ENCODE measurements around the gene GPANK1. TPM values are rescaled to one million over a fixed set of nuclear protein-coding genes. Genes with fewer than 3 reads are reported as not detected.

GPANK1 gene
- total RNA-seq, 1 experiment from 2014 or later, result 32.2 TPM

DNA sequence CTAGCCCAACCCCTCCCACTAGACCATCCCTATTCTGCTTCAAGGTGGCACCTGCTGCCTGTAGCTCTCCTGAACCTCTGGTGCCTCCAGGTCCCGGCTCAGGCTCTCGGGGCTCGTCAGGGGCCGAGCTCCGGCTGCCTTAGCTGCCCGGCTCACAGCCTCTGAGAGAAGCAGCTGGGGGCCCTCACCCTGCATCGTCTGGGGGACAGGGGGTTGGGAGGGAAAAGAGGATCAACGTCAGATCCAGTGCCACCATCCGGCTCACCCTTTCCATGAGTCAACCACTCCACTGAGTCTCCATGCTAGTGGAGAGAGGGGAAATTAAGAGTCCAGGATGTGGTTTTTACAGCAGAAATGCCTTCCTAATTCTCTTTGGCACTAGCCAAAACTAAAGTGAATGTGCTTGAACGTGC lies 25.3 kb downstream of the GPANK1 start:
- Mint-ChIP-seq H3K27me3 (ENCODE audit: unreplicated experiment) (no peaks in the 10 kb centered on the region), H3K4me3 (ENCODE audit: low read depth, unreplicated experiment) (no peak overlapping the region), H3K9me3 (ENCODE audit: low read depth, unreplicated experiment) (no peaks in the 10 kb centered on the region), H3K4me1 (ENCODE audit: low read depth, unreplicated experiment) (no peaks in the 10 kb centered on the region), H3K27ac (ENCODE audit: unreplicated experiment) (no peak overlapping the region), H3K36me3 (ENCODE audit: insufficient read depth, unreplicated experiment) (peaks cover 92% of the 10 kb centered on the region)
- no peak for DNase-seq
- BruUV-seq (replicated peaks), result no TSS peak
- CTCF ChIA-PET, result interaction anchor here (0.6 to 1.4 kb wide), 6 partner anchors 12 to 726 kb away, joined by 3 to 6 read pairs (median 4); partner anchors contain the start of genes C6orf47, NEU1 and VARS2
- TF ChIP-seq, protein P1, sequence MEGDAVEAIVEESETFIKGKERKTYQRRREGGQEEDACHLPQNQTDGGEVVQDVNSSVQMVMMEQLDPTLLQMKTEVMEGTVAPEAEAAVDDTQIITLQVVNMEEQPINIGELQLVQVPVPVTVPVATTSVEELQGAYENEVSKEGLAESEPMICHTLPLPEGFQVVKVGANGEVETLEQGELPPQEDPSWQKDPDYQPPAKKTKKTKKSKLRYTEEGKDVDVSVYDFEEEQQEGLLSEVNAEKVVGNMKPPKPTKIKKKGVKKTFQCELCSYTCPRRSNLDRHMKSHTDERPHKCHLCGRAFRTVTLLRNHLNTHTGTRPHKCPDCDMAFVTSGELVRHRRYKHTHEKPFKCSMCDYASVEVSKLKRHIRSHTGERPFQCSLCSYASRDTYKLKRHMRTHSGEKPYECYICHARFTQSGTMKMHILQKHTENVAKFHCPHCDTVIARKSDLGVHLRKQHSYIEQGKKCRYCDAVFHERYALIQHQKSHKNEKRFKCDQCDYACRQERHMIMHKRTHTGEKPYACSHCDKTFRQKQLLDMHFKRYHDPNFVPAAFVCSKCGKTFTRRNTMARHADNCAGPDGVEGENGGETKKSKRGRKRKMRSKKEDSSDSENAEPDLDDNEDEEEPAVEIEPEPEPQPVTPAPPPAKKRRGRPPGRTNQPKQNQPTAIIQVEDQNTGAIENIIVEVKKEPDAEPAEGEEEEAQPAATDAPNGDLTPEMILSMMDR (IDR thresholded peaks at IDR 0.05; ENCODE audit: unreplicated experiment), result no peak
- intact Hi-C loops (cut with micrococcal nuclease; ENCODE audit: unreplicated experiment), result no loop called here

DNA sequence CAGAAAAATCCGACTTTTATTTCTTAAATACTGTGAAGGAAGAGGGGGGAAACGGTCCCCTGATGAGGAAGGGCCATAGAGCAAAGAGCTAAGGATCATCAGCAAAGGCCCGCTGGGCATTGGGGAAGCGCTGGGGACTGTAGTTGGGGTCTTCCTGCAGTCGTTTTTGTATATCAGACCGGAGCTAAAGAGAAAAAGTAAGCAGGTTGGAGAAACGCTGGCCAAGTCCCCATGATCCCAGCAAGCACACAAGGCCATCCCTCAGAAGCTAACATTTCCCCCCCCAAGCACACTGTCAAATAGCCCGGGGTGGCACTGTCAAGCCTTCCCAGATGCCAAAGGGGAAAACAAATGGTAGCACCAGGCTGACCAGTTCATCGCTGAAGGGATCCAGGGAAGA lies 25.8 kb downstream of the GPANK1 start:
- no peaks in the 10 kb centered on the region for H3K4me1 Mint-ChIP-seq (ENCODE audit: low read depth, unreplicated experiment)
- no peak overlapping the region for H3K27ac Mint-ChIP-seq (ENCODE audit: unreplicated experiment)
- CTCF ChIA-PET, result interaction anchor here (0.6 to 1.4 kb wide), 6 partner anchors 13 to 725 kb away, joined by 3 to 6 read pairs (median 4); partner anchors contain the start of genes C6orf47, NEU1 and VARS2
- no peaks in the 10 kb centered on the region for H3K27me3 Mint-ChIP-seq (ENCODE audit: unreplicated experiment)
- no TSS peak for BruUV-seq (replicated peaks)
- intact Hi-C loops (cut with micrococcal nuclease; ENCODE audit: unreplicated experiment), result no loop called here
- H3K9me3 Mint-ChIP-seq (ENCODE audit: low read depth, unreplicated experiment), result no peaks in the 10 kb centered on the region
- no peak for DNase-seq
- peaks cover 92% of the 10 kb centered on the region for H3K36me3 Mint-ChIP-seq (ENCODE audit: insufficient read depth, unreplicated experiment)
- no peak overlapping the region for H3K4me3 Mint-ChIP-seq (ENCODE audit: low read depth, unreplicated experiment)
- TF ChIP-seq, protein P1 (IDR thresholded peaks at IDR 0.05; ENCODE audit: unreplicated experiment), result no peak

DNA sequence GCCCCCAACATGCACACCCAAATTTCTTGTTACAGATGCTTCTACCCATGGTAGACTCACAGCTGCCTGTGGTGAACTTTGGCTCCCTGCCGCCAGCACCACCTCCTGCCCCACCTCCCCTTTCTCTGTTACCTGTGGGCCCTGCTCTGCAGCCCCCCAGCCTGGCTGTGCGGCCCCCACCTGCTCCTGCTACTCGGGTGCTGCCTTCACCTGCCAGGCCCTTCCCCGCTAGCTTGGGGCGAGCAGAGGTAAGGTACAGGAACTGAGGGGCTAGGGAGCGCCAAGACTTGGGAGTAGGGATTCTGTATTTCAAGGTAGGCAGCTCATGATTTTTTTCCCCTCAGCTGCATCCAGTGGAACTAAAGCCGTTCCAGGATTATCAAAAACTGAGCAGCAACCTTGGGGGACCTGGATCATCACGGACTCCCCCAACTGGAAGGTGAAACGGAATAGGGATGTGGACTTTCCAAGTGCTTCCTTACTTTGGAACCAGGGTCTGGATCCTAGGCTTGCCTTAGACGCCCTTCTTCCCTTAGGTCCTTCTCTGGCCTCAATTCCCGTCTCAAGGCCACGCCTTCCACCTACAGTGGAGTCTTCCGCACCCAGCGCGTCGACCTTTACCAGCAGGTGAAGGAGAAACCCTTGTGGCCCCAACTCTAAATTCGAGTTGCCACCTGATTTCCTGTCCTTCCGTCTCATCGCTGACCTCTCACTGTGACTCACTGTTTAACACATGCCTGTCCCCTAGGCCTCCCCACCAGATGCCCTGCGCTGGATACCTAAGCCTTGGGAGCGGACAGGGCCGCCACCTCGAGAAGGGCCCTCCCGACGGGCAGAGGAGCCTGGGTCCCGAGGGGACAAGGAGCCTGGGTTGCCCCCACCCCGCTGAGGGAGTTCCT lies 27.9 kb downstream of the GPANK1 start:
- TSS peak; percentile 24 for BruUV-seq (replicated peaks)
- intact Hi-C loops (cut with micrococcal nuclease; ENCODE audit: unreplicated experiment), result no loop called here
- Mint-ChIP-seq H3K4me1 (ENCODE audit: low read depth, unreplicated experiment) (no peaks in the 10 kb centered on the region), H3K9me3 (ENCODE audit: low read depth, unreplicated experiment) (no peaks in the 10 kb centered on the region), H3K27ac (ENCODE audit: unreplicated experiment) (peak overlapping the region; percentile 11), H3K4me3 (ENCODE audit: low read depth, unreplicated experiment) (no peak overlapping the region), H3K27me3 (ENCODE audit: unreplicated experiment) (no peaks in the 10 kb centered on the region), H3K36me3 (ENCODE audit: insufficient read depth, unreplicated experiment) (peaks cover 92% of the 10 kb centered on the region)
- TF ChIP-seq, protein P1 (IDR thresholded peaks at IDR 0.05; ENCODE audit: unreplicated experiment), result no peak
- CTCF ChIA-PET, result interaction anchor here (2.0 kb wide), 1 partner anchor 15 kb away, joined by 6 read pairs; the partner anchor contains the start of gene PRRC2A
- no peak for DNase-seq

DNA sequence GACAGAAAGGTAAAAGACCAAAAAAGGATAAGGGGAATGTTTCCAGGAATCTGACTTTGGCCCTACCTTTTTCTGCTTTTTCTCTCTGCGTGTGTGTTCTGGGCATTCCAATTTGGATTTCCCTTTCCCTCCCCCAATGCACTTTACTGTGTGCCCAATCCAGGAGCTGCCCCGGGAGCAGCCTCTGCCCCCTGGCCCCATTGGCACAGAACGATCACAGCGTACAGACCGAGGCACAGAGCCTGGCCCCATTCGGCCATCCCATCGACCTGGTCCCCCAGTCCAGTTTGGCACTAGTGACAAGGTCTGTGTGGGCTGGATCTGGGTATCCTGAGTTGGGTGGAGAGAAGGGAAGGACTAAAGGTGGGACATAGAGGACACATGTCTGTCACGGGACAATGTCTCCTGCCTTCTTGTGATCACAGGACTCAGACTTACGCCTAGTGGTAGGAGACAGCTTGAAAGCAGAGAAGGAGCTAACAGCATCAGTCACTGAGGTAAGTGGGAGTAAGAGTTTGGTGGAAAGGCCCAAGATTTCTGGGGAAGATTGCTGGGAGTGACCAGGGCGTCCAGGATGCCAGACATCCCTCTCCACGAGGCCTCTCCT lies 29.7 kb downstream of the GPANK1 start:
- H3K27ac Mint-ChIP-seq (ENCODE audit: unreplicated experiment), result no peak overlapping the region
- BruUV-seq (replicated peaks), result no TSS peak
- intact Hi-C loops (cut with micrococcal nuclease; ENCODE audit: unreplicated experiment), result no loop called here
- H3K36me3 Mint-ChIP-seq (ENCODE audit: insufficient read depth, unreplicated experiment), result peaks cover 100% of the 10 kb centered on the region
- no peak overlapping the region for H3K4me3 Mint-ChIP-seq (ENCODE audit: low read depth, unreplicated experiment)
- CTCF ChIA-PET, result no interaction called here
- H3K4me1 Mint-ChIP-seq (ENCODE audit: low read depth, unreplicated experiment), result no peaks in the 10 kb centered on the region
- DNase-seq, result no peak
- no peaks in the 10 kb centered on the region for H3K9me3 Mint-ChIP-seq (ENCODE audit: low read depth, unreplicated experiment)
- no peaks in the 10 kb centered on the region for H3K27me3 Mint-ChIP-seq (ENCODE audit: unreplicated experiment)
- TF ChIP-seq, protein P1 (IDR thresholded peaks at IDR 0.05; ENCODE audit: unreplicated experiment), result no peak
